GM10266 (cell line): Measurements from ENCODE around the gene SLC15A3.

Experiments used
- DNase-seq: peaks from one replicate; pipeline ENCODE4 v3.0.0; 2012; ENCODE audit errors: extremely low spot score
- TF ChIP-seq, protein P1 (sequence below): IDR thresholded peaks from 2 replicates; pipeline ENCODE4 v1.5.1; 2012; ENCODE audit warnings: mild to moderate bottlenecking, low read depth; ENCODE audit not compliant: control insufficient read depth, insufficient read depth; ENCODE audit errors: missing control alignments

SLC15A3 gene

DNA sequence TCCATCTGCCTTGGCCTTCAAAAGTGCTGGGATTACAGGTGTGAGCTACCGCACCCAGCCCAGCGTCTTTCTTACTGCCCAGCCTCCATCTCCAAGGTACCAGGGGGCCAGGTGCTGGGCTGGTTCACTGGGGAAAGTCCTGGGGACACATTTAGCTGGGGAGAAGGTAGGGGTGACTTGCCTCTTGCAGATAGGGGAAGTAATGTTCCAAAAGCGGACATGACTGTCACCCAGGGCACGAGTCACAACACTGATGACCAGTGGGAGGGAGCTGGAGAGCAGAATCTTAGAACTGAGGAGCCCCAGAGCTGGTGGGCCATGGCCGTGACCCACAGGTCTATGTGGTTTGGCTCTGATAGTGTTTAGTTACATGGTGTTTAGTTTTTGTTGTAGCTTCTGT is 2.4 kb upstream of the SLC15A3 start:
- DNase-seq = peak; percentile 63
- TF ChIP-seq, protein P1, sequence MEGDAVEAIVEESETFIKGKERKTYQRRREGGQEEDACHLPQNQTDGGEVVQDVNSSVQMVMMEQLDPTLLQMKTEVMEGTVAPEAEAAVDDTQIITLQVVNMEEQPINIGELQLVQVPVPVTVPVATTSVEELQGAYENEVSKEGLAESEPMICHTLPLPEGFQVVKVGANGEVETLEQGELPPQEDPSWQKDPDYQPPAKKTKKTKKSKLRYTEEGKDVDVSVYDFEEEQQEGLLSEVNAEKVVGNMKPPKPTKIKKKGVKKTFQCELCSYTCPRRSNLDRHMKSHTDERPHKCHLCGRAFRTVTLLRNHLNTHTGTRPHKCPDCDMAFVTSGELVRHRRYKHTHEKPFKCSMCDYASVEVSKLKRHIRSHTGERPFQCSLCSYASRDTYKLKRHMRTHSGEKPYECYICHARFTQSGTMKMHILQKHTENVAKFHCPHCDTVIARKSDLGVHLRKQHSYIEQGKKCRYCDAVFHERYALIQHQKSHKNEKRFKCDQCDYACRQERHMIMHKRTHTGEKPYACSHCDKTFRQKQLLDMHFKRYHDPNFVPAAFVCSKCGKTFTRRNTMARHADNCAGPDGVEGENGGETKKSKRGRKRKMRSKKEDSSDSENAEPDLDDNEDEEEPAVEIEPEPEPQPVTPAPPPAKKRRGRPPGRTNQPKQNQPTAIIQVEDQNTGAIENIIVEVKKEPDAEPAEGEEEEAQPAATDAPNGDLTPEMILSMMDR = no peak

DNA sequence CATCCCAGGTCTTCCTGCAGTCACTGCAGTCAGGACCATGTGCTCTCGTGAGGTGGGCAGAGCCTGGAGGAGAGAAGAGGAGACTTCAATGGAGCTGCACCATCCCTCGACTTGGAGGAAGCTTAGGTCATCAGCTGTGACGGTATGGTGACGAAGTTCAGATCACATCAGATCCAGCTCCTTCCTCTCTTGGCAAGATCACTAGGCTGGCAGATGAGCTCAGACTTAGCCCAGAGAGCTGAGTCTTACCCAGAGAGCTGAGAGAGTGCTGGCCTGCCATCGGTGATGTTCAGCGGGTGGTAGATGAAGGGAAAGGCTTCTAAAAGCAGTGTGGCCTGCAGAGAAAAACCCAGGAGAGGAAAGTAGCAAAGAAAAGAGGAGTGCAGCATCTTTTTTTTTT is 1.8 kb upstream of the SLC15A3 start:
- no peak for DNase-seq

DNA sequence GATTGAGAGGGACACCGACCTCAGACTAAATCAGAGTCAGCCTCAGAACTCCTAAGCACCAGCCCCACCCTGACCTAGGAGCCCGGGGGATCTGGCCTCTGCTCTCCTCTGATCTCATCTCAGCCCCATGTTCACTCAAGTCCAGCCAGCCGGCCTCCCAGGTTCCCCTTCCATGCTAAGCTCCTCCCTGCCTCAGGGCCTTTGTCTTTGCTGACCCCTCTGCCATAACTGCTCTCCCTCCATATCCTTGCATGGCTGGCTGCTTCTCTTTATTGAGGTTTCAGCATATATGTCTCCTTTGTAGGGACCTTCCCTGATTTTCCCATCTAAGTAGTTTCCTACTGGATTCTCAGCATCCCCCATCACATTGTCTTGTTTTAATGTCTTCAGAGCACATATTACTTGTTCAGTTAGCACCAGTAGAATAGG is 780 bp upstream of the SLC15A3 start:
- DNase-seq = peak; percentile 42
- TF ChIP-seq, protein P1 = no peak

More for the DNA sequence above, 1.8 kb upstream of the SLC15A3 start:
- TF ChIP-seq, protein P1 = no peak

DNA sequence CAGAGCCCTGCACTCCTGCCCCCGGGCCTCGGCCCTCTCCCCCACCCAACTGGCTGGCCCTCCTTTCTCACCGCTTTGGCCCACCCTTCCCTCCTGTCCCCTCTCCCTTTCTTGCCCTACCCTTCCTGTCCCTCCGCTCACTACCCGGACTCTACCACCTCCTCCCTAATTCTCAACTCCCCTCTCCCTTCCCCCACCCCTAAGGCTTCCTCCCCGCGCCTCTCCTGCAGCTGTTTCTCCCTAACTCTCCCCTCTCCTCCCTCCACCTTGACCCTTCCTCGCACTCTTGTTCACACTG is 421 bp downstream of the SLC15A3 start:
- no peak for DNase-seq
- TF ChIP-seq, protein P1 = no peak

DNA sequence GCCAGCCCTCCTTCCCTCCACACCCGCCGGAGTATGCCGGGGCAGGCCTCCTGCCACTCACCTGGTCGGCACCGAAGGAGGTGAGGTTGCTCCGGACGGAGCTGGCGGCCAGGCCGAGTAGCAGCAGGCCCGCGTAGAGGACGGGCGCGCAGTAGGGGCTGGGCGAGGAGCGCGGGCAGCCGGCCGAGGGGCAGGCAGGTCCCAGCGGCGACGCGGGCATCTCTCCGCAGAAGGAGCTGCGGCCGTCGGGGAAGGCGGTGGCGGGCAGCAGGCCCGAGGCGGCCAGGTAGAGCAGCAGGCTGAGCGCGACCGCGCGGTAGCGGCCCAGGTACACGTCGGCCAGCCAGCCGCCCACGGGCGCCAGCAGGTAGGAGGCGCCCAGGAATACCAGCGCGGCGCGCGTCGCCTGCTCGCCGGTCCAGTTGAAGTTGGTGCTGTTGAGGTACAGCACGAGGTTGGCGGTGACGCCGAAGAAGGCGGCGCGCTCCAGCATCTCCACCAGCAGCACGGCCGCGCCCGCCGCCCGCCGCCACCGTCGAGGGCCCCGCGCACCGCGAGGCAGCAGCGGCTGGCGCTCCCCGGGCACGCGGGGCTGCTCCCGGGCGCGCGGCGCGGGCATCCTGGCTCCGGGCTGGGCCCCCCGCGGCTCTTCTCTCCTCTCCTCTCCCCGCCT is 907 bp downstream of the SLC15A3 start:
- TF ChIP-seq, protein P1 = no peak
- no peak for DNase-seq

DNA sequence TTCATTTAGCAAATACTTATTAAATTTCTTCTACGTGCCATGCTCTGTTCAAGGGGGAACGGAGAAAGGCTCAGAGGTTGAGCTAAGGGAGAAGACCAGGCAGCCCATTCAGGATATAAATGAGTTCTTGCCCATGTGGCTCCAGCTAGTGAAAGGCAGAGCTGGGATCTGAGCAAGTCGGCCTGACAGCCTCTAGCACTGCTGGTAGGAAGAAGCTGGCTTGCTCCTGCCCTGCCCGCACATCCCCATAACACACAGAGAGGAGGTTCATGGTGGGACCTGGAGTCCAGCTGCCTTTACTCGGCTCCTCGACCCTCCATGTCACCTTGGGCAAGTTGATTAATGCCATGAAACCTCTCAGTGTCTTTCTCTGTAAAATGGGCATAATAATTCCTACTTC is 2.0 kb downstream of the SLC15A3 start:
- TF ChIP-seq, protein P1 = no peak
- no peak for DNase-seq

DNA sequence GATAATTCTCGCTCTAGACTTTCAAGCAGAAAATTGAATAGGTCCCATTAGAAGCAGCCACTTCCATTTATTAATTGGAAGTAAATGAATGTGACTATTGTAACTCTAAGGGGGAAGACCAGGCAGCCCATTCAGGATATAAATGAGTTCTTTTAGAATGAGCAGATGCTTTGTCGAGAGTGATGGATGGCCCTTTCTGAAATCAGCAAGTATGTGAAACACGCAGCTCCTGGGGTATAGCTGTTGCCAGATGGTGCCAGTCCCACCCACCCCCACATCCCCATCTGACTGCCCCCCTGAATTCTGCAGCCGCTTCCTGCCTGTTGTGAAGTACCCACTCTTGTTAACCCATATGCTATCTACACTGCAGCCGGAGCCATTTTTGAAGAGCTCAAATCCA is 3.7 kb downstream of the SLC15A3 start:
- DNase-seq = no peak
- TF ChIP-seq, protein P1 = no peak
